ENCODE data around the gene TCF21. TPM values are rescaled to one million over a fixed set of nuclear protein-coding genes. Genes with fewer than 3 reads are reported as not detected.

The TCF21 gene
- total RNA-seq, 2 experiments from 2014 or later, result not detected

GRCh38 chr6:133903855-133904254 lies 14.9 kb downstream of the TCF21 start:
- H2AFZ ChIP-seq (ENCODE audit: low read length), result no peak overlapping the region
- ChIA-PET POLR2A (no interaction called here), CTCF (ENCODE audit: unreplicated experiment) (no interaction called here)
- TF ChIP-seq, protein P1, sequence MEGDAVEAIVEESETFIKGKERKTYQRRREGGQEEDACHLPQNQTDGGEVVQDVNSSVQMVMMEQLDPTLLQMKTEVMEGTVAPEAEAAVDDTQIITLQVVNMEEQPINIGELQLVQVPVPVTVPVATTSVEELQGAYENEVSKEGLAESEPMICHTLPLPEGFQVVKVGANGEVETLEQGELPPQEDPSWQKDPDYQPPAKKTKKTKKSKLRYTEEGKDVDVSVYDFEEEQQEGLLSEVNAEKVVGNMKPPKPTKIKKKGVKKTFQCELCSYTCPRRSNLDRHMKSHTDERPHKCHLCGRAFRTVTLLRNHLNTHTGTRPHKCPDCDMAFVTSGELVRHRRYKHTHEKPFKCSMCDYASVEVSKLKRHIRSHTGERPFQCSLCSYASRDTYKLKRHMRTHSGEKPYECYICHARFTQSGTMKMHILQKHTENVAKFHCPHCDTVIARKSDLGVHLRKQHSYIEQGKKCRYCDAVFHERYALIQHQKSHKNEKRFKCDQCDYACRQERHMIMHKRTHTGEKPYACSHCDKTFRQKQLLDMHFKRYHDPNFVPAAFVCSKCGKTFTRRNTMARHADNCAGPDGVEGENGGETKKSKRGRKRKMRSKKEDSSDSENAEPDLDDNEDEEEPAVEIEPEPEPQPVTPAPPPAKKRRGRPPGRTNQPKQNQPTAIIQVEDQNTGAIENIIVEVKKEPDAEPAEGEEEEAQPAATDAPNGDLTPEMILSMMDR (conservative IDR thresholded peaks at IDR 0.05; ENCODE audit: low read length), result no peak
- no peak for TF ChIP-seq EZH2phosphoT487 (IDR thresholded peaks at IDR 0.05; ENCODE audit: borderline replicate concordance, low read depth, low read length)
- no peaks in the 10 kb centered on the region for H3K9me3 ChIP-seq (ENCODE audit: low read length)
- intact Hi-C loops (cut with micrococcal nuclease; ENCODE audit: unreplicated experiment), result no loop called here
- H3K4me1 ChIP-seq (ENCODE audit: insufficient read depth, low read length, poor library complexity, severe bottlenecking), result no peaks in the 10 kb centered on the region
- no peaks in the 10 kb centered on the region for H3K36me3 ChIP-seq (ENCODE audit: insufficient read depth, low read length)
- no peak overlapping the region for H3K4me2 ChIP-seq (ENCODE audit: low read length)
- DNase-seq (ENCODE audit: low spot score), result no peak
- H3K4me3 ChIP-seq (ENCODE audit: low read depth, low read length, poor library complexity, severe bottlenecking), result no peak overlapping the region
- H4K20me1 ChIP-seq (ENCODE audit: insufficient read depth, low read length), result no peaks in the 10 kb centered on the region
- no peaks in the 10 kb centered on the region for H3K9me2 ChIP-seq (ENCODE audit: insufficient read depth, low read length)
- BruUV-seq (replicated peaks), result no TSS peak
- no peak overlapping the region for H3K27ac ChIP-seq (ENCODE audit: low read depth, low read length, poor library complexity, severe bottlenecking)
- no peaks in the 10 kb centered on the region for H3K79me2 ChIP-seq (ENCODE audit: insufficient read depth, low read depth, low read length)

GRCh38 chr6:133906050-133906449 lies 17.1 kb downstream of the TCF21 start:
- Histone ChIP-seq H3K4me1 (ENCODE audit: insufficient read depth, low read length, poor library complexity, severe bottlenecking) (no peaks in the 10 kb centered on the region), H3K4me3 (ENCODE audit: low read depth, low read length, poor library complexity, severe bottlenecking) (no peak overlapping the region), H3K9me2 (ENCODE audit: insufficient read depth, low read length) (no peaks in the 10 kb centered on the region), H3K9me3 (ENCODE audit: low read length) (no peaks in the 10 kb centered on the region), H4K20me1 (ENCODE audit: insufficient read depth, low read length) (no peaks in the 10 kb centered on the region), H3K79me2 (ENCODE audit: insufficient read depth, low read depth, low read length) (no peaks in the 10 kb centered on the region), H3K36me3 (ENCODE audit: insufficient read depth, low read length) (no peaks in the 10 kb centered on the region), H3K4me2 (ENCODE audit: low read length) (no peak overlapping the region), H2AFZ (ENCODE audit: low read length) (no peak overlapping the region), H3K27ac (ENCODE audit: low read depth, low read length, poor library complexity, severe bottlenecking) (no peak overlapping the region)
- ChIA-PET CTCF (ENCODE audit: unreplicated experiment) (no interaction called here), POLR2A (interaction anchor here (0.5 kb wide), 1 partner anchor 65 kb away, joined by 5 read pairs; no protein-coding TSS in a partner anchor)
- no peak for DNase-seq (ENCODE audit: low spot score)
- no TSS peak for BruUV-seq (replicated peaks)
- intact Hi-C loops (cut with micrococcal nuclease; ENCODE audit: unreplicated experiment), result no loop called here
- TF ChIP-seq EZH2phosphoT487 (IDR thresholded peaks at IDR 0.05; ENCODE audit: borderline replicate concordance, low read depth, low read length), result no peak
- TF ChIP-seq, protein P1 (conservative IDR thresholded peaks at IDR 0.05; ENCODE audit: low read length), result no peak

DNA sequence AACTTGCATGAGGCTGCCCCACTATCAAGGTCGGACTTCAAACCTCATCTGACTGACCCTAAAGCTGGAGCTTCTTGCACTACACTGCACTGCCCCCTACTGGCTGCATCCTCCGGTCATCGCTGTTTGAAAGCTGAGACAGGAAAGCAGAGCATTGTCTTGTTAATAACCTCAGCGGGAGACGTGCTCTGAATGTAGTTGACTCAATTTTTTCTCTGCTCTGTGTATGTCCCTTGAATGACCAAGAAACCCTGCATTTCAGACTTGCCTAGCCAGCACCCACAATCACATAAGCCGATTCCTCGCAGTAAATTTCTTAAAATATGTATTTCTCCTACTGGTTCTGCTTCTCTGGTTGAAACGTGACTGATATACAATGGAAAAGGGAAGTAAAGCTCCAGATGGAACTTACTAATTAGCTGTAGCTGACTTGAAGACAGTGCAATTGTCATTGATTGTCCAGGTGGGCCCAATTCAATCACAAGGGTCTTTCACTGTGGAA lies 27.8 kb downstream of the TCF21 start:
- POLR2A ChIA-PET, result interaction anchor here (0.6 to 1.0 kb wide), 2 partner anchors 13 to 172 kb away, joined by 3 read pairs; no protein-coding TSS in a partner anchor
- BruUV-seq (replicated peaks), result no TSS peak

More for the DNA sequence above, 27.8 kb downstream of the TCF21 start:
- no peaks in the 10 kb centered on the region for H3K9me3 ChIP-seq (ENCODE audit: low read length)
- no peaks in the 10 kb centered on the region for H3K36me3 ChIP-seq (ENCODE audit: insufficient read depth, low read length)
- no peak overlapping the region for H3K27ac ChIP-seq (ENCODE audit: low read depth, low read length, poor library complexity, severe bottlenecking)
- intact Hi-C loops (cut with micrococcal nuclease; ENCODE audit: unreplicated experiment), result loop anchor here (10.0 kb wide), 1 partner anchor 352 kb away; no protein-coding TSS in a partner anchor
- peak overlapping the region; percentile 39 for H3K4me2 ChIP-seq (ENCODE audit: low read length)
- no peaks in the 10 kb centered on the region for H3K79me2 ChIP-seq (ENCODE audit: insufficient read depth, low read depth, low read length)
- H3K9me2 ChIP-seq (ENCODE audit: insufficient read depth, low read length), result no peaks in the 10 kb centered on the region
- H4K20me1 ChIP-seq (ENCODE audit: insufficient read depth, low read length), result no peaks in the 10 kb centered on the region
- peak overlapping the region; percentile 26 for H3K4me3 ChIP-seq (ENCODE audit: low read depth, low read length, poor library complexity, severe bottlenecking)
- peak overlapping the region; percentile 88 for H2AFZ ChIP-seq (ENCODE audit: low read length)
- DNase-seq (ENCODE audit: low spot score), result peak; percentile 76
- no peaks in the 10 kb centered on the region for H3K4me1 ChIP-seq (ENCODE audit: insufficient read depth, low read length, poor library complexity, severe bottlenecking)
- no peak for TF ChIP-seq EZH2phosphoT487 (IDR thresholded peaks at IDR 0.05; ENCODE audit: borderline replicate concordance, low read depth, low read length)
- TF ChIP-seq, protein P1 (conservative IDR thresholded peaks at IDR 0.05; ENCODE audit: low read length), result peak; percentile 98
- CTCF ChIA-PET (ENCODE audit: unreplicated experiment), result interaction anchor here (0.6 to 1.6 kb wide), 4 partner anchors 147 to 959 kb away, joined by 3 to 4 read pairs (median 3); no protein-coding TSS in a partner anchor

Measured in OCI-LY7 (cell line).